ENCODE data around the gene ZNF445.

The ZNF445 gene

GRCh38 chr3:44437800-44438199, 39.7 kb downstream of the ZNF445 start:
- Histone ChIP-seq H3K9me3 (ENCODE audit: control insufficient read depth, insufficient read depth, low read length) (no peaks in the 10 kb centered on the region), H3K4me3 (ENCODE audit: low read length) (no peak overlapping the region), H3K4me2 (ENCODE audit: low read length) (no peak overlapping the region), H3K27ac (ENCODE audit: low read depth, low read length) (no peak overlapping the region), H3K79me2 (ENCODE audit: control insufficient read depth, low read length) (no peaks in the 10 kb centered on the region), H4K20me1 (ENCODE audit: control insufficient read depth, insufficient read depth, low read depth, low read length) (no peaks in the 10 kb centered on the region), H3K27me3 (ENCODE audit: control insufficient read depth, low read length) (no peaks in the 10 kb centered on the region), H3K36me3 (ENCODE audit: control insufficient read depth, low read length) (0 out of 2 replicates have a peak, but pooled peaks cover 10% of the 10 kb centered on the region), H3F3A (ENCODE audit: control insufficient read depth, insufficient read depth) (no peaks in the 10 kb centered on the region), H3K9me2 (replicated peaks; ENCODE audit: control insufficient read depth, low read length) (no peaks in the 10 kb centered on the region), H3K4me1 (ENCODE audit: control insufficient read depth, low read length) (peaks cover 12% of the 10 kb centered on the region)
- TF ChIP-seq, protein P1, sequence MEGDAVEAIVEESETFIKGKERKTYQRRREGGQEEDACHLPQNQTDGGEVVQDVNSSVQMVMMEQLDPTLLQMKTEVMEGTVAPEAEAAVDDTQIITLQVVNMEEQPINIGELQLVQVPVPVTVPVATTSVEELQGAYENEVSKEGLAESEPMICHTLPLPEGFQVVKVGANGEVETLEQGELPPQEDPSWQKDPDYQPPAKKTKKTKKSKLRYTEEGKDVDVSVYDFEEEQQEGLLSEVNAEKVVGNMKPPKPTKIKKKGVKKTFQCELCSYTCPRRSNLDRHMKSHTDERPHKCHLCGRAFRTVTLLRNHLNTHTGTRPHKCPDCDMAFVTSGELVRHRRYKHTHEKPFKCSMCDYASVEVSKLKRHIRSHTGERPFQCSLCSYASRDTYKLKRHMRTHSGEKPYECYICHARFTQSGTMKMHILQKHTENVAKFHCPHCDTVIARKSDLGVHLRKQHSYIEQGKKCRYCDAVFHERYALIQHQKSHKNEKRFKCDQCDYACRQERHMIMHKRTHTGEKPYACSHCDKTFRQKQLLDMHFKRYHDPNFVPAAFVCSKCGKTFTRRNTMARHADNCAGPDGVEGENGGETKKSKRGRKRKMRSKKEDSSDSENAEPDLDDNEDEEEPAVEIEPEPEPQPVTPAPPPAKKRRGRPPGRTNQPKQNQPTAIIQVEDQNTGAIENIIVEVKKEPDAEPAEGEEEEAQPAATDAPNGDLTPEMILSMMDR (IDR thresholded peaks at IDR 0.05; ENCODE audit: low read depth, low read length, poor library complexity, severe bottlenecking), result no peak
- TF ChIP-seq EZH2phosphoT487 (IDR thresholded peaks at IDR 0.05; ENCODE audit: borderline replicate concordance, low read length), result no peak

GRCh38 chr3:44436181-44436580, 41.3 kb downstream of the ZNF445 start:
- Histone ChIP-seq H3K4me2 (ENCODE audit: low read length) (no peak overlapping the region), H4K20me1 (ENCODE audit: control insufficient read depth, insufficient read depth, low read depth, low read length) (no peaks in the 10 kb centered on the region), H3K36me3 (ENCODE audit: control insufficient read depth, low read length) (no peaks in the 10 kb centered on the region), H3K4me3 (ENCODE audit: low read length) (no peak overlapping the region), H3K27ac (ENCODE audit: low read depth, low read length) (no peak overlapping the region), H3F3A (ENCODE audit: control insufficient read depth, insufficient read depth) (no peaks in the 10 kb centered on the region), H3K27me3 (ENCODE audit: control insufficient read depth, low read length) (no peaks in the 10 kb centered on the region), H3K4me1 (ENCODE audit: control insufficient read depth, low read length) (peaks cover 12% of the 10 kb centered on the region), H3K9me3 (ENCODE audit: control insufficient read depth, insufficient read depth, low read length) (no peaks in the 10 kb centered on the region), H3K9me2 (replicated peaks; ENCODE audit: control insufficient read depth, low read length) (no peaks in the 10 kb centered on the region), H3K79me2 (ENCODE audit: control insufficient read depth, low read length) (no peaks in the 10 kb centered on the region)
- TF ChIP-seq, protein P1 (IDR thresholded peaks at IDR 0.05; ENCODE audit: low read depth, low read length, poor library complexity, severe bottlenecking), result no peak
- no peak for TF ChIP-seq EZH2phosphoT487 (IDR thresholded peaks at IDR 0.05; ENCODE audit: borderline replicate concordance, low read length)

DNA sequence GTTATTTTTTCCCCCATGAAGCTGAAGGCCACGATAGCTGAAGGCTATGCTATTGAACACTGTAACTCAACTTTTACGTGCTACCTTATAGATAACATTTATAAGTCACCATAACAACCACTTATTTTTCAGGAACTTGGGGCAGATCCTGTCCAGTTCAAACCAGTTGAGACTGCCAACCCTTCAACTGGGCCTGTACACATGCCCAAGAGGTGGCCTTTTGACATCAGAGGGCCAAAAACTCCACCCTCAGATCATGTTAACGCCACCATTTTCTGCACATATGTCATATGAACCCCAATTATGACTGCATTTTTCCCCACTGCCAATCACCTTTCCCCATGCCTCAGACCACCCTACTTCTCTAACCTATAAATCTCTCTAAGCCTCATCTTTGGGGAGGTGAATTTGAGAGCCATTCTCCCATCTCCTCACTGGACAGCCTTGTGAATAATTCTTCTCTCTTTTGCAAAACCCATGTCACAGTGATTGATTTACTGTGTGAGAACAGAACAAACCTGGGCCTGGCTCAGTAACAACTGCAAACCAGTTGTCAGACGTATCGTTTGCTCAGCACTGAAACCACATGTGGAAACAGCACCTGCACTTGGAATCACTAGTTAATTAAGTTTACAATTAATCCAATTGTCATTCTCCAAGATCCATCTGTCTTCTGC, 42.5 kb downstream of the ZNF445 start:
- no peaks in the 10 kb centered on the region for H3K79me2 ChIP-seq (ENCODE audit: control insufficient read depth, low read length)
- H3K27me3 ChIP-seq (ENCODE audit: control insufficient read depth, low read length), result no peaks in the 10 kb centered on the region
- no peak overlapping the region for H3K4me2 ChIP-seq (ENCODE audit: low read length)
- no peak overlapping the region for H3K27ac ChIP-seq (ENCODE audit: low read depth, low read length)
- H4K20me1 ChIP-seq (ENCODE audit: control insufficient read depth, insufficient read depth, low read depth, low read length), result no peaks in the 10 kb centered on the region
- H3K9me3 ChIP-seq (ENCODE audit: control insufficient read depth, insufficient read depth, low read length), result no peaks in the 10 kb centered on the region
- no peak overlapping the region for H3K4me3 ChIP-seq (ENCODE audit: low read length)
- H3K9me2 ChIP-seq (replicated peaks; ENCODE audit: control insufficient read depth, low read length), result no peaks in the 10 kb centered on the region
- TF ChIP-seq, protein P1 (IDR thresholded peaks at IDR 0.05; ENCODE audit: low read depth, low read length, poor library complexity, severe bottlenecking), result no peak
- no peaks in the 10 kb centered on the region for H3K36me3 ChIP-seq (ENCODE audit: control insufficient read depth, low read length)
- H3F3A ChIP-seq (ENCODE audit: control insufficient read depth, insufficient read depth), result no peaks in the 10 kb centered on the region
- peaks cover 7% of the 10 kb centered on the region for H3K4me1 ChIP-seq (ENCODE audit: control insufficient read depth, low read length)

Measured in DOHH2 (cell line).